ENCODE data around the gene VWCE.

Gene VWCE

DNA sequence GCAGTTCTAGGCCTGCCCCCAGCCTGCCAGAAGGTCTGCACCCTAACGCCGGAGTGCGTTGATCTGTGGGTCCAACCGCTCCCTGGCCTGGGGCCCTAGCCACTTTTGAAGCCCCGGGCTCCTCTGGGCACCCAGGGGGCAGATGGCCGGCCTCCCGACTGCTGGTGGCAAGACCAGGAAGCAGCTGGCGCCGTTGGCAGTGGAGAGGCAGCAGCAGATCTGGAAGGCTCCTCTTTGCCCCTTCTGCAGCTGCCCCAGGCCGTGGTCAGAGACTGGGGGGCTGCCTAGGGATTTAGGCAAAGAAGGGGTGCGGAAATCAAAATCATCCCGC lies 445 bp upstream of the VWCE start:
- DNase-seq (ENCODE audit: extremely low read depth, low read depth) = no peak
- peak overlapping the region; percentile 70 for H3K4me3 ChIP-seq (replicated peaks; ENCODE audit: low read depth, low read length)

GRCh38 chr11:61293867-61294716 lies 1.0 kb downstream of the VWCE start:
- peak overlapping the region; percentile 70 for H3K4me3 ChIP-seq (replicated peaks; ENCODE audit: low read depth, low read length)
- no peak for DNase-seq (ENCODE audit: extremely low read depth, low read depth)
- no peak for TF ChIP-seq CTCF (IDR thresholded peaks at IDR 0.05; ENCODE audit: low read depth, low read length, missing control alignments)

More for the DNA sequence above, 445 bp upstream of the VWCE start:
- no peak for TF ChIP-seq CTCF (IDR thresholded peaks at IDR 0.05; ENCODE audit: low read depth, low read length, missing control alignments)

DNA sequence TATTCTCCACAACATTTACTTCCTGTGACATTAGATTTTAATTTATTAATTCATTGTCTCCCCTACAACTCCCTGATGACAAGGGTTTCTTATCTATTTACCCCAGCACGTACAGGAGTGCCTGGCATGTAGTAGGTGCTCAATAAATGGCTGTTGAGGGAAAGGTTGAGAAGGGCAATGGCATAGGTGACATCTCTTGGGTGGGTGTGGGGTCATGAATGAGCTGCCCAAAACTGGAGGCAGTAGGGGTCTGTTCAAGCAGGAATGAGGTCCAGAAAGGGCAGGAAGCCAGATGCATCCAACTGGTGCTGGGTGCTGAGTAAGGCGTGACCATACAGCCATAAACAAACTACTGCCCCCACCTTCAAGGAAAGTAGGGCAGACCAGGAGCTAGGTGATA lies 2.8 kb downstream of the VWCE start:
- no peak for TF ChIP-seq CTCF (IDR thresholded peaks at IDR 0.05; ENCODE audit: low read depth, low read length, missing control alignments)
- H3K4me3 ChIP-seq (replicated peaks; ENCODE audit: low read depth, low read length) = no peak overlapping the region
- DNase-seq (ENCODE audit: extremely low read depth, low read depth) = no peak

GRCh38 chr11:61290905-61291690 lies 4.0 kb downstream of the VWCE start:
- no peak for DNase-seq (ENCODE audit: extremely low read depth, low read depth)
- H3K4me3 ChIP-seq (replicated peaks; ENCODE audit: low read depth, low read length) = no peak overlapping the region
- TF ChIP-seq CTCF (IDR thresholded peaks at IDR 0.05; ENCODE audit: low read depth, low read length, missing control alignments) = peak; percentile 14

DNA sequence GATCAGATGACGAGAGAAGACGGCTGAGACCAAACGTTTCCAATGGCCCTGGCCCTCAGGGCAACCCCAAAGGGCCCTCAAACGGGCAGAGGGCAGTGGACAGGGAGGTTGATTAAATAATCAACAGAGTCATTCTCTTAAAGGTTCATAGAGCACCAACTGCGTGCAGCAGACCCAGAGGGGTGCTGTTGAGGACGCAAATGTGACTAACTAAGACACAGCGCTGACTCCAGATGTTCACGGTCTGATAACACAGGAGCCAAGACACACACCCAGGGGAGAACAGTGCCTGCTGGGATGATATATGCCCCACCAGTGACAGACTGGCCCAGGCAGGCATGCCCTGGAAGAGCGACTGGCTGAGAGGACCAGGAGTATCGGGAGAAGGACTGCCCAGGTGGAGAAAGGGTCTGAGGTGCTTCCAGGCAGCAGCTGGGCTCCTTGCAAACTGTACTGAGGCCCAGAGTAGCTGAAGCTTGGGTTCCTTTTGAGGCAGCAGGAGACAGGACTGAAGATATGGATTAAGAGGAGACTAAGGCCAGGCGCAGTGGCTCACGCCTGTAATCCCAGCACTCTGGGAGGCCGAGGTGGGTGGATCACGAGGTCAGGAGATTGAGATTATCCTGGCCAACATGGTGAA lies 7.7 kb downstream of the VWCE start:
- H3K4me3 ChIP-seq (replicated peaks; ENCODE audit: low read depth, low read length) = no peak overlapping the region
- TF ChIP-seq CTCF (IDR thresholded peaks at IDR 0.05; ENCODE audit: low read depth, low read length, missing control alignments) = no peak
- DNase-seq (ENCODE audit: extremely low read depth, low read depth) = no peak

- DNase-seq (ENCODE audit: extremely low read depth, low read depth) = no peak
- TF ChIP-seq CTCF (IDR thresholded peaks at IDR 0.05; ENCODE audit: low read depth, low read length, missing control alignments) = no peak
Measured at GRCh38 chr11:61283613-61284012, 11.5 kb downstream of the VWCE start.

More at GRCh38 chr11:61283613-61284012, 11.5 kb downstream of the VWCE start:
- H3K4me3 ChIP-seq (replicated peaks; ENCODE audit: low read depth, low read length) = no peak overlapping the region

Data from HFF-Myc (cell line).